GM12878 (cell line): Measurements from ENCODE around the gene SMAD4. TPM values are rescaled to one million over a fixed set of nuclear protein-coding genes. Genes with fewer than 3 reads are reported as not detected.

Source experiments
- CHD2 ChIP-seq: IDR thresholded peaks from 2 replicates; pipeline ENCODE4 v1.6.1; 2011; ENCODE audit warnings: low read depth, low read length, improper control_type of control experiment, borderline replicate concordance
- IKZF2 ChIP-seq, 2 experiments: fragments of 450-650 bp; IDR thresholded peaks; 2 replicates each; pipeline ENCODE4 v1.6.1; 2017; ENCODE audit warnings: mild to moderate bottlenecking in 2 of 2, moderate library complexity in 2 of 2
- MXI1 ChIP-seq: fragments of 150-350 bp; IDR thresholded peaks from 2 replicates; pipeline ENCODE4 v1.6.1; 2011; ENCODE audit warnings: low read depth, mild to moderate bottlenecking, inconsistent platforms, low read length, improper control_type of control experiment
- NFIC ChIP-seq: IDR thresholded peaks from 2 replicates; pipeline ENCODE4 v1.6.1; 2012; ENCODE audit warnings: low read depth, mild to moderate bottlenecking, inconsistent platforms, low read length, moderate library complexity
- NFYB ChIP-seq: IDR thresholded peaks from 2 replicates; pipeline ENCODE4 v1.6.1; 2011; ENCODE audit warnings: low read depth, mild to moderate bottlenecking, low read length, improper control_type of control experiment, moderate library complexity; ENCODE audit not compliant: insufficient read depth
- NKRF ChIP-seq: fragments of 450-650 bp; conservative IDR thresholded peaks from 2 replicates; pipeline ENCODE4 v1.6.1; 2017; ENCODE audit warnings: mild to moderate bottlenecking, moderate library complexity
- PRDM15 ChIP-seq: fragments of 450-650 bp; formaldehyde crosslinking; IDR thresholded peaks from 2 replicates; pipeline ENCODE4 v1.4.0; 2020; ENCODE audit warnings: mild to moderate bottlenecking, moderate library complexity
- TCF12 ChIP-seq: IDR thresholded peaks from 2 replicates; pipeline ENCODE4 v1.6.1; 2011; ENCODE audit warnings: low read depth, mild to moderate bottlenecking, low read length
- USF1 ChIP-seq: IDR thresholded peaks from 2 replicates; pipeline ENCODE4 v1.6.1; 2011; ENCODE audit warnings: borderline replicate concordance, low read depth, mild to moderate bottlenecking, moderate library complexity, mixed read lengths, low read length; ENCODE audit not compliant: insufficient read depth; ENCODE audit errors: extremely low read length
- polyA plus RNA-seq, 11 experiments: library from polyadenylated mRNA; depleted of rRNA in 4 of 11; unstranded in 6 of 11; stranded (reverse) in 5 of 11; fragments of >200 nt; fragmentation: Nextera tagmentation in 4 of 11; fragmentation: Illumina TruSeq in 1 of 11; extraction: Ambion mirVana in 4 of 11; extraction: Trizol in 1 of 11; gene quantifications; 1 replicate in 1 of 11; 2 replicates in 10 of 11; pipeline versions ENCODE4 v1.2.1 to v1.2.3, GENCODE V29; 2011 to 2016; ENCODE audit warnings: inconsistent platforms in 2 of 11, missing spikeins in 2 of 11, low read depth in 1 of 11
- total RNA-seq, 4 experiments: library from RNA; depleted of rRNA in 3 of 4; stranded (reverse); fragments of >200 nt in 3 of 4; fragmentation: Illumina TruSeq in 1 of 4; extraction: Trizol in 1 of 4; gene quantifications; 2 replicates each; pipeline versions ENCODE4 v1.2.1 to v1.2.3, GENCODE V29; 2013 to 2021
- TF ChIP-seq, protein P1 (sequence below): fragments of 450-650 bp; formaldehyde crosslinking; IDR thresholded peaks from 2 replicates; pipeline ENCODE4 v1.4.0; 2022; ENCODE audit warnings: mild to moderate bottlenecking, moderate library complexity
- TF ChIP-seq, protein P2 (sequence below): fragments of 450-650 bp; IDR thresholded peaks from 2 replicates; pipeline ENCODE4 v1.6.1; 2017; ENCODE audit warnings: low read depth, mild to moderate bottlenecking, moderate library complexity

SMAD4 gene
- total and polyA plus RNA-seq, 10 of the 15 experiments (the other 5 are each of a cell fraction or from before 2014, with no cell fraction given), result 9.6 to 99.9 (median 37.5) TPM

GRCh38 chr18:51029694-51030536 lies at the start of gene SMAD4 (continued):
- TF ChIP-seq PRDM15 (CRISPR knock-in tag) (no peak), USF1 (no peak), CHD2 (peak; percentile 25; the same call in 1 of the 2 replicates), IKZF2 (IDR thresholded peaks at IDR 0.05) (peak; percentile 50 to 62), MXI1 (no peak; the same call in 1 of the 2 replicates), NKRF (peak; percentile 60), NFIC (no peak), TCF12 (peak; percentile 25; the same call in 1 of the 2 replicates), NFYB (no peak)
- TF ChIP-seq, protein P1, sequence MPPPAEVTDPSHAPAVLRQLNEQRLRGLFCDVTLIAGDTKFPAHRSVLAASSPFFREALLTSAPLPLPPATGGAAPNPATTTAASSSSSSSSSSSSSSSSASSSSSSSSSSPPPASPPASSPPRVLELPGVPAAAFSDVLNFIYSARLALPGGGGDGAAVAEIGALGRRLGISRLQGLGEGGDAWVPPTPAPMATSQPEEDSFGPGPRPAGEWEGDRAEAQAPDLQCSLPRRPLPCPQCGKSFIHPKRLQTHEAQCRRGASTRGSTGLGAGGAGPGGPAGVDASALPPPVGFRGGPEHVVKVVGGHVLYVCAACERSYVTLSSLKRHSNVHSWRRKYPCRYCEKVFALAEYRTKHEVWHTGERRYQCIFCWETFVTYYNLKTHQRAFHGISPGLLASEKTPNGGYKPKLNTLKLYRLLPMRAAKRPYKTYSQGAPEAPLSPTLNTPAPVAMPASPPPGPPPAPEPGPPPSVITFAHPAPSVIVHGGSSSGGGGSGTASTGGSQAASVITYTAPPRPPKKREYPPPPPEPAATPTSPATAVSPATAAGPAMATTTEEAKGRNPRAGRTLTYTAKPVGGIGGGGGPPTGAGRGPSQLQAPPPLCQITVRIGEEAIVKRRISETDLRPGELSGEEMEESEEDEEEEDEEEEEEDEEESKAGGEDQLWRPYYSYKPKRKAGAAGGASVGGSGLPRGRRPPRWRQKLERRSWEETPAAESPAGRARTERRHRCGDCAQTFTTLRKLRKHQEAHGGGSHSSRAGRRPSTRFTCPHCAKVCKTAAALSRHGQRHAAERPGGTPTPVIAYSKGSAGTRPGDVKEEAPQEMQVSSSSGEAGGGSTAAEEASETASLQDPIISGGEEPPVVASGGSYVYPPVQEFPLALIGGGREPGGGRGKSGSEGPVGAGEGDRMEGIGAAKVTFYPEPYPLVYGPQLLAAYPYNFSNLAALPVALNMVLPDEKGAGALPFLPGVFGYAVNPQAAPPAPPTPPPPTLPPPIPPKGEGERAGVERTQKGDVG (CRISPR knock-in tag), result no peak
- TF ChIP-seq, protein P2, sequence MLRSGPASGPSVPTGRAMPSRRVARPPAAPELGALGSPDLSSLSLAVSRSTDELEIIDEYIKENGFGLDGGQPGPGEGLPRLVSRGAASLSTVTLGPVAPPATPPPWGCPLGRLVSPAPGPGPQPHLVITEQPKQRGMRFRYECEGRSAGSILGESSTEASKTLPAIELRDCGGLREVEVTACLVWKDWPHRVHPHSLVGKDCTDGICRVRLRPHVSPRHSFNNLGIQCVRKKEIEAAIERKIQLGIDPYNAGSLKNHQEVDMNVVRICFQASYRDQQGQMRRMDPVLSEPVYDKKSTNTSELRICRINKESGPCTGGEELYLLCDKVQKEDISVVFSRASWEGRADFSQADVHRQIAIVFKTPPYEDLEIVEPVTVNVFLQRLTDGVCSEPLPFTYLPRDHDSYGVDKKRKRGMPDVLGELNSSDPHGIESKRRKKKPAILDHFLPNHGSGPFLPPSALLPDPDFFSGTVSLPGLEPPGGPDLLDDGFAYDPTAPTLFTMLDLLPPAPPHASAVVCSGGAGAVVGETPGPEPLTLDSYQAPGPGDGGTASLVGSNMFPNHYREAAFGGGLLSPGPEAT, result no peak
